ENCODE results near the gene SLC12A7. TPM values are rescaled to one million over a fixed set of nuclear protein-coding genes. Genes with fewer than 3 reads are reported as not detected.

SLC12A7 gene
- total RNA-seq, 6 experiments from 2014 or later, result 38.9 to 65.2 (median 53.3) TPM

DNA sequence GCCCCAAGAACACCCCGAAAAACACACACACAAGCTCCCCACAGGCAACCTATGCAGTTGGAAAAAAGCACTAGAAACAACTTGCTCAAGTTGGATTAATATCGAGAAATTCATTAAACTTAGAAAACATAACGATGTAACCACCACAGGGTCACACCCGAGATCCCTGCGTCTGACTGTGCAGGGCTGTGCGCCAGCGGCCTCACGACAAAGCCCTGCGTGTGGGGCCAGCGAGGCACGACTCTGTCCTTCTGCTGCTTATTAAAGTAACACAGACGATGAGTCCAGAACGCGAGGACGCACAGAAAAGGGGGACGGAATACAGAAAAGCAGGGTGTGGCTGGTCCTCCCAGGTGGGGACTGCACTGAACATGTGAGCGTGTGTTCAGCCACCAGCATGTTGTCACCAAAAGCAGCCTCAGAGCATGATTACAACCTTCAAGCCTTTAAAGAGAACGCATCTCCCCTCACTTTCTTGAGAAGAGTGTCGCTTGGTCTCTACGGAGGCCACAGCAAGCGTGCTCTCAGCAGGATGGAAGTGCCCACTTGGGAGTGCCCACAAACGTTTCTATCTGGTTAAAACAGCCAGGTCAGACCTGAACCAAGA lies 14.4 kb downstream of the SLC12A7 start:
- 80% methylated on average over 12 of the region's 22 CpGs for WGBS (ENCODE audit: insufficient coverage, low coverage, low lambda C conversion rate, missing lambda C conversion rate)
- Histone ChIP-seq H3K9me3 (no peaks in the 10 kb centered on the region), H3K36me3 (peaks cover 0 to 18% (median 0%) of the 10 kb centered on the region in 4 donors), H3K27me3 (no peaks in the 10 kb centered on the region), H3K27ac (no peak overlapping the region), H3K4me3 (no peak overlapping the region), H3K4me1 (peaks cover 0 to 46% (median 23%) of the 10 kb centered on the region in 4 donors)
- TF ChIP-seq, protein P1, sequence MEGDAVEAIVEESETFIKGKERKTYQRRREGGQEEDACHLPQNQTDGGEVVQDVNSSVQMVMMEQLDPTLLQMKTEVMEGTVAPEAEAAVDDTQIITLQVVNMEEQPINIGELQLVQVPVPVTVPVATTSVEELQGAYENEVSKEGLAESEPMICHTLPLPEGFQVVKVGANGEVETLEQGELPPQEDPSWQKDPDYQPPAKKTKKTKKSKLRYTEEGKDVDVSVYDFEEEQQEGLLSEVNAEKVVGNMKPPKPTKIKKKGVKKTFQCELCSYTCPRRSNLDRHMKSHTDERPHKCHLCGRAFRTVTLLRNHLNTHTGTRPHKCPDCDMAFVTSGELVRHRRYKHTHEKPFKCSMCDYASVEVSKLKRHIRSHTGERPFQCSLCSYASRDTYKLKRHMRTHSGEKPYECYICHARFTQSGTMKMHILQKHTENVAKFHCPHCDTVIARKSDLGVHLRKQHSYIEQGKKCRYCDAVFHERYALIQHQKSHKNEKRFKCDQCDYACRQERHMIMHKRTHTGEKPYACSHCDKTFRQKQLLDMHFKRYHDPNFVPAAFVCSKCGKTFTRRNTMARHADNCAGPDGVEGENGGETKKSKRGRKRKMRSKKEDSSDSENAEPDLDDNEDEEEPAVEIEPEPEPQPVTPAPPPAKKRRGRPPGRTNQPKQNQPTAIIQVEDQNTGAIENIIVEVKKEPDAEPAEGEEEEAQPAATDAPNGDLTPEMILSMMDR (IDR thresholded peaks at IDR 0.05), result no peak
- no peak for TF ChIP-seq POLR2A (IDR thresholded peaks at IDR 0.05)
- ATAC-seq (no peak), DNase-seq (no peak)
- intact Hi-C loops (cut with DNase I), result no loop called here

DNA sequence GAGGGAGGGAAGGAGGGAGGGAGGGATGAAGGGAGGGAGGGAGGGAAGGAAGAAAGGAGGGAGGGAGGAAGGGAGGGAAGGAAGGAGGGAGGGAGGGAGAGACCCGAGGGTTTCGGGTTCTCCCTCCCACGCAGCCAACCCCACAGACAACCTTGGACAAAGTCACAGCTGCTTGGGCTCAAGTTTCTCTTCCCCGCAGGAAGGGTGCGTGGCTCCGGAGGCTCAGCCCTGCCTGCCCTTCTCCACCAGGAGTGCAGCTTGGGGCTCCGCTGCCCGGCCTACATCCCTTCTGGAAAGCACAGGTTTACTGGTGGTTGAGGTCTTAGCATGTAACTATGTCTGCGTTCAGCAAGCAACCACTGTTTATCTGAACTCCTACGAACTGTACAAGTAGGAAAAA lies 15.0 kb downstream of the SLC12A7 start:
- DNase-seq (no peak), ATAC-seq (no peak)
- intact Hi-C loops (cut with DNase I), result no loop called here
- H3K36me3 ChIP-seq, result peaks cover 0 to 23% (median under 1%) of the 10 kb centered on the region in 4 donors
- H3K9me3 ChIP-seq, result no peaks in the 10 kb centered on the region
- 70% methylated on average over 3 of the region's 10 CpGs for WGBS (ENCODE audit: insufficient coverage, low coverage, low lambda C conversion rate, missing lambda C conversion rate)
- H3K27me3 ChIP-seq, result no peaks in the 10 kb centered on the region
- TF ChIP-seq POLR2A (IDR thresholded peaks at IDR 0.05), result no peak
- TF ChIP-seq, protein P1 (IDR thresholded peaks at IDR 0.05), result no peak
- H3K4me3 ChIP-seq, result no peak overlapping the region
- peaks cover 0 to 41% (median 20%) of the 10 kb centered on the region in 4 donors for H3K4me1 ChIP-seq
- H3K27ac ChIP-seq, result no peak overlapping the region

DNA sequence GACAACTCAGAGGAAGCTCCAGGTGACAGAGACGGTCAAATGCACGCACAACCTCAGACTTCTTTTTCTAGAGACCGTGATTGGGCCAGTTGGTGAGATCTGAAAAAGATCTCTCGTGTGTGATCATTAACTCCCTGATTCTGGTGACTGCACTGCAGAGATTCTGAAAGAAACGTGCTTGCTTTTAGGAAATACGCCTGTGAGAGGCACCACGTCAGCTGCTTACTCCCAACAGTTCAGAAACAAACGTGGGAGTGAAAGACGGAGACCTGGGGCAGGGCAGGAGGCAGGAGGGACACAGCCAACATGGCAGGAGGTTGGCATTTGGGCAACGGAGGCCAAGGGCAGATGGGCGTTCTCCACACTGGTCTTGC lies 15.9 kb downstream of the SLC12A7 start:
- H3K4me1 ChIP-seq, result peaks cover 0 to 42% (median 17%) of the 10 kb centered on the region in 4 donors
- H3K27ac ChIP-seq, result no peak overlapping the region
- no peaks in the 10 kb centered on the region for H3K9me3 ChIP-seq
- intact Hi-C loops (cut with DNase I), result no loop called here
- ATAC-seq (no peak), DNase-seq (no peak)
- H3K27me3 ChIP-seq, result no peaks in the 10 kb centered on the region
- no peak overlapping the region for H3K4me3 ChIP-seq
- TF ChIP-seq POLR2A (IDR thresholded peaks at IDR 0.05), result no peak
- TF ChIP-seq, protein P1 (IDR thresholded peaks at IDR 0.05), result no peak
- H3K36me3 ChIP-seq, result peaks cover 0 to 31% (median 5%) of the 10 kb centered on the region in 4 donors
- 72% methylated on average over 9 of the region's 11 CpGs for WGBS (ENCODE audit: insufficient coverage, low coverage, low lambda C conversion rate, missing lambda C conversion rate)

DNA sequence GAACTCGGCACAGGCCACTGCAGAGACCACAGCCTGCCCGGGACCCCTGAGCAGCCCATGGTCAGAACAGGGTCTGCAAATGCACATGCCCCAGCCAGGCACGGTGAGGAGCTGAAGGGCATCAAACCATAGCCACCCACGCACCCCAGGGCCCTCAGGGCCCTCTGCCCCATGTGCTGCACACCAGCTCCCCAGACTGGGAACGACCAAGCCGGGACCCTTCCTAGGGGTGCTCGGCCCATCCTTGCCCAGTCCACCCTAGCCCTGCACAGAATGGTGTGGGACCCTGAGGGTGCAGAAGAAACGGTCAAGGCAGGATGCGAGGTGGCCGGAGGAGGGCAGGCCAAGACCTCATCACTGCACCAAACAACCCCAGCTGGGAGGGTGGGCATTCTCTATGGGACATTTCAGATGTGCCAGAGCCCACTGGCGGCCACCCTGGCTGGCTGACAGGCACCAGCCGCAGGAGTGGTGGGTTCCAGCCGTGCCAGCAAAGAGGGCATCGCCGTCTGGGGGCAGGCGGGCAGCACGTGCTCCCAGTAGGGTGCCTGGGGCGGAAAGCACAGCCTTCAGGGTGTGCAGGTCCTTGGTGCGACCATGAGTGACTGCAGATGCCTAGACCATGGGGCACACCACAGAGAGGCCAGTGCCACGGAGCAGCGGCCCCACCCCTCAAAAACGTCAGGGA lies 16.4 kb downstream of the SLC12A7 start:
- intact Hi-C loops (cut with DNase I), result no loop called here
- no peaks in the 10 kb centered on the region for H3K27me3 ChIP-seq
- no peak overlapping the region for H3K27ac ChIP-seq
- TF ChIP-seq, protein P1 (IDR thresholded peaks at IDR 0.05), result no peak
- no peak for TF ChIP-seq POLR2A (IDR thresholded peaks at IDR 0.05)
- peaks cover 0 to 34% (median 6%) of the 10 kb centered on the region in 4 donors for H3K36me3 ChIP-seq
- peaks cover 0 to 42% (median 16%) of the 10 kb centered on the region in 4 donors for H3K4me1 ChIP-seq
- no peak for DNase-seq
- WGBS (ENCODE audit: insufficient coverage, low coverage, low lambda C conversion rate, missing lambda C conversion rate), result 100% methylated on average over 1 of the region's 22 CpGs
- no peak for ATAC-seq
- no peak overlapping the region for H3K4me3 ChIP-seq
- H3K9me3 ChIP-seq, result no peaks in the 10 kb centered on the region

All from right lobe of liver (tissue), 6 donors.